K562 (cell line): ENCODE measurements around the gene IPPK. TPM values are rescaled to one million over a fixed set of nuclear protein-coding genes. Genes with fewer than 3 reads are reported as not detected.

ENCODE experiments used
- ATAC-seq: fragments of 200-7000 bp; cut with Tn5 transposase; 3 replicates; pipeline ENCODE4 v1.9.1; 2020; ENCODE audit warnings: moderate library complexity
- BruUV-seq: library from RNA; stranded (reverse); fragments of 400-500 nt; replicated peaks from 2 replicates; lab custom pipeline; 2021; lab: Mats Ljungman, UMichigan
- CTCF ChIA-PET: fragments of 300-600 bp; formaldehyde crosslinking; extraction: SDS; loops from one replicate; lab custom pipeline; 2021; ENCODE audit warnings: low intra/inter-chr PET ratio; lab: Yijun Ruan, JAX
- POLR2A ChIA-PET: fragments of 300-600, 350-650 bp; sonication (Branson Sonifier 250); formaldehyde crosslinking; extraction: SDS; loops from one replicate; lab custom pipeline; 2021; ENCODE audit warnings: antibody characterized with exemption, inconsistent platforms; lab: Yijun Ruan, JAX
- DNase-seq, 4 experiments: peaks; one replicate each; pipeline versions ENCODE4 v3.0.0 to v3.0.0-alpha.2; 2011 to 2018; ENCODE audit warnings: low spot score in 3 of 4, mixed read lengths in 3 of 4; ENCODE audit errors: extremely low read depth in 1 of 4
- FAIRE-seq: peaks from 2 replicates; lab custom pipeline; 2011; peaks lifted over from hg19 to GRCh38; lab: Jason Lieb, UNC
- H2AFZ ChIP-seq: 2 replicates; pipeline ENCODE4 v1.6.0; 2011; ENCODE audit warnings: low read depth, low read length, control low read depth, inconsistent platforms
- H3K27ac ChIP-seq: fragments of 200-600 bp; 3 replicates; pipeline ENCODE4 v1.8.0; 2011; ENCODE audit warnings: low read depth, mild to moderate bottlenecking, control low read depth, inconsistent platforms, low read length, moderate library complexity, mixed read lengths; ENCODE audit errors: extremely low read depth
- H3K27me3 ChIP-seq, 2 experiments: fragments of 300-600 bp in 1 of 2; 2 replicates in 1 of 2; 3 replicates in 1 of 2; pipeline versions ENCODE4 v1.6.0 to v1.8.0; 2011; ENCODE audit warnings: inconsistent platforms in 2 of 2, low read length in 2 of 2, mild to moderate bottlenecking in 1 of 2, mixed read lengths in 1 of 2, moderate library complexity in 1 of 2; ENCODE audit not compliant: control insufficient read depth in 2 of 2, insufficient read depth in 2 of 2
- H3K36me3 ChIP-seq: fragments of 300-600 bp; 3 replicates; pipeline ENCODE4 v1.8.0; 2011; ENCODE audit warnings: mild to moderate bottlenecking, low read length, inconsistent platforms; ENCODE audit not compliant: control insufficient read depth, insufficient read depth
- H3K4me1 ChIP-seq, 2 experiments: fragments of 200-600 bp in 1 of 2; replicated peaks in 1 of 2; 2 replicates in 1 of 2; 3 replicates in 1 of 2; pipeline versions ENCODE4 v1.5.1 to v1.8.0; 2011; ENCODE audit warnings: inconsistent platforms in 2 of 2, low read length in 2 of 2, mild to moderate bottlenecking in 1 of 2, mixed read lengths in 1 of 2, moderate library complexity in 1 of 2; ENCODE audit not compliant: control insufficient read depth in 2 of 2, insufficient read depth in 2 of 2
- H3K4me2 ChIP-seq: 2 replicates; pipeline ENCODE4 v1.6.1; 2011; ENCODE audit warnings: low read length, control low read depth, inconsistent platforms, mixed read lengths; ENCODE audit not compliant: insufficient read depth
- H3K4me3 ChIP-seq: fragments of 200-600 bp; sonication (generic), shearing (Covaris generic); 2 replicates; pipeline ENCODE4 v1.5.1; 2016; ENCODE audit warnings: control low read depth, inconsistent platforms
- H3K79me2 ChIP-seq: fragments of 200-600 bp; 3 replicates; pipeline ENCODE4 v1.8.0; 2011; ENCODE audit warnings: low read length, inconsistent platforms; ENCODE audit not compliant: control insufficient read depth, insufficient read depth
- H3K9ac ChIP-seq, 2 experiments: 2 replicates each; pipeline versions ENCODE4 v1.6.0 to v1.6.1; 2011; ENCODE audit warnings: low read depth in 2 of 2, low read length in 2 of 2, control low read depth in 1 of 2, inconsistent platforms in 1 of 2, mild to moderate bottlenecking in 1 of 2, mixed read lengths in 1 of 2; ENCODE audit not compliant: insufficient read depth in 1 of 2
- H3K9me1 ChIP-seq: one replicate; pipeline ENCODE4 v1.6.0; 2011; ENCODE audit warnings: inconsistent platforms, mild to moderate bottlenecking, low read length, moderate library complexity; ENCODE audit not compliant: control insufficient read depth, insufficient read depth
- H3K9me3 ChIP-seq: replicated peaks from 2 replicates; pipeline ENCODE4 v1.5.1; 2011; ENCODE audit warnings: low read depth, low read length, inconsistent platforms; ENCODE audit not compliant: control insufficient read depth, insufficient read depth
- H4K20me1 ChIP-seq: replicated peaks from 2 replicates; pipeline ENCODE4 v1.6.1; 2011; ENCODE audit warnings: low read length, inconsistent platforms, mixed read lengths; ENCODE audit not compliant: control insufficient read depth, insufficient read depth
- CBX3 ChIP-seq, 2 experiments: IDR thresholded peaks; 1 replicate in 1 of 2; 2 replicates in 1 of 2; pipeline ENCODE4 v1.6.1; 2012; ENCODE audit warnings: inconsistent platforms in 2 of 2, low read length in 2 of 2, borderline replicate concordance in 1 of 2, control low read depth in 1 of 2
- CEBPG ChIP-seq, 3 experiments: fragments of 200-800 bp in 1 of 3; sonication (Bioruptor generic) in 1 of 3; sonication (generic) in 1 of 3; formaldehyde crosslinking in 1 of 3; IDR thresholded peaks in 2 of 3; conservative IDR thresholded peaks in 1 of 3; 2 replicates each; pipeline versions ENCODE4 v1.6.1 to v1.8.0; 2016 to 2022; ENCODE audit warnings: missing compliant biosample characterization in 2 of 3, missing genetic modification characterization in 2 of 3, mild to moderate bottlenecking in 1 of 3, missing genetic modification reagents in 1 of 3
- MAFK ChIP-seq: IDR thresholded peaks from 2 replicates; pipeline ENCODE4 v1.6.1; 2011; ENCODE audit warnings: low read length, improper control_type of control experiment
- MEIS2 ChIP-seq: fragments of 450-650 bp; IDR thresholded peaks from 2 replicates; pipeline ENCODE4 v1.6.1; 2014; ENCODE audit warnings: mild to moderate bottlenecking; ENCODE audit not compliant: partially characterized antibody
- PURB ChIP-seq: sonication (generic); formaldehyde crosslinking; IDR thresholded peaks from 2 replicates; pipeline ENCODE4 v1.9.0; 2021; ENCODE audit warnings: low read depth, mild to moderate bottlenecking, missing genetic modification reagents
- RB1 ChIP-seq: fragments of 450-650 bp; IDR thresholded peaks from 2 replicates; pipeline ENCODE4 v1.6.1; 2017; ENCODE audit warnings: low read depth, mild to moderate bottlenecking
- RBBP5 ChIP-seq: fragments of 200-600 bp; sonication (generic); IDR thresholded peaks from 2 replicates; pipeline ENCODE4 v1.6.1; 2012; ENCODE audit warnings: borderline replicate concordance, mild to moderate bottlenecking, low read length, control low read depth, inconsistent platforms; ENCODE audit not compliant: insufficient read depth, poor library complexity, severe bottlenecking
- SMARCA5 ChIP-seq: fragments of 450-650 bp; IDR thresholded peaks from 2 replicates; pipeline ENCODE4 v1.6.1; 2016
- ZC3H8 ChIP-seq: fragments of 450-650 bp; IDR thresholded peaks from 2 replicates; pipeline ENCODE4 v1.6.1; 2017
- ZNF184 ChIP-seq: sonication (generic); formaldehyde crosslinking; IDR thresholded peaks from 2 replicates; pipeline ENCODE4 v1.5.0; 2020; ENCODE audit warnings: missing genetic modification reagents
- WGBS: fragments of 100-300 bp; shearing (Covaris generic); methylation state at CpG from one replicate; pipeline ENCODE4 v1.1.6; 2016; ENCODE audit warnings: low coverage, mixed read lengths; ENCODE audit not compliant: insufficient coverage; ENCODE audit errors: missing lambda C conversion rate; 5-methylcytosine and 5-hydroxymethylcytosine counted together
- in situ Hi-C: fragments of 300-500 bp; cut with MboI; formaldehyde crosslinking; loops from 4 replicates; pipeline ENCODE4 v1.15.0; 2018; ENCODE audit warnings: inconsistent platforms, mixed read lengths
- intact Hi-C: fragments of 100-400 bp; cut with micrococcal nuclease; formaldehyde crosslinking; loops from 2 replicates; pipeline ENCODE4 v1.14.2; 2022
- polyA plus RNA-seq, 8 experiments: library from polyadenylated mRNA; depleted of rRNA in 4 of 8; stranded (reverse) in 5 of 8; unstranded in 3 of 8; fragments of >200 nt; fragmentation: Nextera tagmentation in 2 of 8; fragmentation: Illumina TruSeq in 1 of 8; extraction: Ambion mirVana in 2 of 8; extraction: Trizol in 1 of 8; gene quantifications; 2 replicates each; pipeline versions ENCODE4 v1.2.1 to v1.2.3, GENCODE V29; 2011 to 2014; ENCODE audit warnings: inconsistent platforms in 1 of 8, missing spikeins in 1 of 8
- total RNA-seq, 7 experiments: library from RNA; depleted of rRNA in 6 of 7; stranded (reverse); fragments of >200 nt in 6 of 7; fragmentation: Illumina TruSeq in 2 of 7; extraction: Trizol in 2 of 7; gene quantifications; 2 replicates each; pipeline versions ENCODE4 v1.2.1 to v1.2.3, GENCODE V29; 2011 to 2021; ENCODE audit warnings: low replicate concordance in 1 of 7

Gene IPPK
- total and polyA plus RNA-seq, 9 of the 15 experiments (the other 6 are each of a cell fraction or from before 2014, with no cell fraction given) = 3.1 to 22.2 (median 11.2) TPM

GRCh38 chr9:92665836-92666235, 4.1 kb downstream of the IPPK start:
- Histone ChIP-seq H4K20me1 (peaks cover 19% of the 10 kb centered on the region), H3K4me2 (no peak overlapping the region), H3K27ac (no peak overlapping the region), H3K79me2 (peaks cover 89% of the 10 kb centered on the region), H2AFZ (no peak overlapping the region), H3K4me3 (no peak overlapping the region), H3K9me1 (no peaks in the 10 kb centered on the region), H3K9me3 (no peaks in the 10 kb centered on the region), H3K4me1 (peaks cover 6 to 32% of the 10 kb centered on the region in 2 experiments; a peak in 4 of 5 replicates), H3K27me3 (no peaks in the 10 kb centered on the region), H3K36me3 (peaks cover 42% of the 10 kb centered on the region), H3K9ac (peak overlapping the region in 1 of 2 experiments; percentile 61; a peak in 1 of 4 replicates)
- DNase-seq = no peak
- ChIA-PET CTCF (no interaction called here), POLR2A (interaction anchor here (0.6 to 1.0 kb wide), 3 partner anchors 14 to 732 kb away, joined by 3 to 4 read pairs (median 3); no protein-coding TSS in a partner anchor)
- no peak for TF ChIP-seq ZNF184 (CRISPR knock-in tag)
- no peak for TF ChIP-seq MEIS2
- TF ChIP-seq RB1 = no peak
- TF ChIP-seq SMARCA5 = no peak
- TF ChIP-seq MAFK = no peak
- TF ChIP-seq PURB (CRISPR knock-in tag) = no peak
- TF ChIP-seq ZC3H8 = no peak
- no peak for TF ChIP-seq CBX3 (IDR thresholded peaks at IDR 0.05; ENCODE audit: borderline replicate concordance in 1 of 2, low read length in 2 of 2)
- no peak for TF ChIP-seq RBBP5
- no peak for TF ChIP-seq CEBPG (CRISPR knock-in tag; IDR thresholded peaks at IDR 0.05)
- TF ChIP-seq CEBPG (tag; conservative IDR thresholded peaks at IDR 0.05 in 1 of 2, IDR thresholded peaks at IDR 0.05 in 1 of 2) = no peak
- WGBS = 83% methylated on average over 3 of the region's 3 CpGs
- in situ Hi-C loops (no loop called here), intact Hi-C loops (no loop called here)
- no TSS peak for BruUV-seq
- FAIRE-seq = no peak
- ATAC-seq = no peak
